Upper lobe of left lung (tissue), 6 donors: ENCODE results near the gene SUN5. TPM values are rescaled to one million over a fixed set of nuclear protein-coding genes. Genes with fewer than 3 reads are reported as not detected.
A peak's percentile ranks its signal among the peaks of the same experiment; 100 is the strongest.

Experiments used
- ATAC-seq, 2 donors: fragments of 200-7000 bp; cut with Tn5 transposase; one replicate each; pipeline ENCODE4 v1.9.1; 2022; ENCODE audit warnings: mild to moderate bottlenecking in 2 of 2, moderate library complexity in 2 of 2; ENCODE audit not compliant: low FRiP score in 2 of 2
- DNase-seq, 2 donors: peaks; one replicate each; pipeline ENCODE4 v3.0.0-alpha.2; 2019 to 2020
- H3K27ac ChIP-seq, 4 donors: fragments of 200-600 bp; sonication (generic); one replicate each; pipeline ENCODE4 v1.5.1; 2016 to 2019
- H3K27me3 ChIP-seq, 4 donors: fragments of 200-600 bp; sonication (generic); one replicate each; pipeline ENCODE4 v1.5.1; 2017 to 2019
- H3K36me3 ChIP-seq, 4 donors: fragments of 200-600 bp; sonication (generic); one replicate each; pipeline ENCODE4 v1.5.1; 2016 to 2019
- H3K4me1 ChIP-seq, 4 donors: fragments of 200-600 bp; sonication (generic); one replicate each; pipeline ENCODE4 v1.5.1; 2018 to 2019
- H3K4me3 ChIP-seq, 4 donors: fragments of 200-600 bp; sonication (generic); one replicate each; pipeline ENCODE4 v1.5.1; 2017 to 2019; ENCODE audit warnings: mild to moderate bottlenecking in 2 of 4, moderate library complexity in 1 of 4
- H3K9me3 ChIP-seq, 4 donors: fragments of 200-600 bp; sonication (generic); one replicate each; pipeline ENCODE4 v1.5.1; 2018 to 2019
- EP300 ChIP-seq, 4 donors: sonication (generic); formaldehyde crosslinking; IDR thresholded peaks; one replicate each; pipeline ENCODE4 v1.5.1; 2017; ENCODE audit warnings: antibody characterized with exemption in 4 of 4, control low read depth in 2 of 4
- POLR2A ChIP-seq, 4 donors: fragments of 450-650 bp; IDR thresholded peaks; one replicate each; pipeline ENCODE4 v1.5.1; 2016 to 2017; ENCODE audit warnings: antibody characterized with exemption in 4 of 4, mild to moderate bottlenecking in 2 of 4
- POLR2AphosphoS5 ChIP-seq, 2 donors: sonication (generic); formaldehyde crosslinking; IDR thresholded peaks; one replicate each; pipeline ENCODE4 v1.5.1; 2017; ENCODE audit warnings: antibody characterized with exemption in 2 of 2
- WGBS, 2 donors: methylation state at CpG; one replicate each; pipeline ENCODE4 v1.1.5; 2017 to 2018; 5-methylcytosine and 5-hydroxymethylcytosine counted together
- total RNA-seq, 6 donors: library from RNA; depleted of rRNA in 4 of 6; stranded (reverse); fragments of >200 nt in 4 of 6; gene quantifications; one replicate each; pipeline versions ENCODE4 v1.1.0 to v1.2.1, GENCODE V29; 2016 to 2021
- TF ChIP-seq, protein P1 (sequence below), 6 experiments: fragments of 450-650 bp in 4 of 6; fragments of 200-600 bp in 2 of 6; sonication (generic) in 2 of 6; IDR thresholded peaks; one replicate each; pipeline ENCODE4 v1.5.1; 2016 to 2019; ENCODE audit warnings: antibody characterized with exemption in 6 of 6
- donor health status: DM: no; HTN: no; CAD: no; lungs with moderate emphysema.
- donor health status: DM: no; HTN: yes; CAD: no; lungs with severe emphysema.

Gene SUN5
- total RNA-seq, 6 donors from 2014 or later = not detected

DNA sequence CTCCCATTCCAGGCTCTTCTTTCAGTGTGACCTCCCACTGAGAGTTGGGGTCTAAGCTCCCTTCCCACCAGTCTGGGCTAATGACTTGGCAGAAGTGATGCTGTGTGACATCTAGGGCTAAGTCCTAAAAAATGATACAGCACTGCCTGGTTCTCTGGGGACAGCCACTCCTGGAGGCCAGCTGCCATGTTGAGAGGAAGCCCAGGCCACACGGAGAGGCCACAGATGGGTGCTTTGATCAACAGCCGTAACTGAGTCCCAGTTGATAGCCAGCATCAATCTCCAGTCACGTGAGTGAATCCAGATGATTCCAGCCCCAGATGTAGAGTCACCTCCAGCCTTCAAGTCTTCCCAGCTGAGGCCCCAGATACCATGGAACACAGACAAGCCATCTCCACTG is 13.8 kb downstream of the SUN5 start:
- Histone ChIP-seq H3K27ac (no peak overlapping the region), H3K4me1 (no peaks in the 10 kb centered on the region), H3K4me3 (no peak overlapping the region), H3K9me3 (peaks cover 0 to 6% (median 6%) of the 10 kb centered on the region in 4 donors), H3K36me3 (no peaks in the 10 kb centered on the region), H3K27me3 (no peaks in the 10 kb centered on the region)
- no peak for TF ChIP-seq POLR2AphosphoS5 (IDR thresholded peaks at IDR 0.05)
- TF ChIP-seq, protein P1, sequence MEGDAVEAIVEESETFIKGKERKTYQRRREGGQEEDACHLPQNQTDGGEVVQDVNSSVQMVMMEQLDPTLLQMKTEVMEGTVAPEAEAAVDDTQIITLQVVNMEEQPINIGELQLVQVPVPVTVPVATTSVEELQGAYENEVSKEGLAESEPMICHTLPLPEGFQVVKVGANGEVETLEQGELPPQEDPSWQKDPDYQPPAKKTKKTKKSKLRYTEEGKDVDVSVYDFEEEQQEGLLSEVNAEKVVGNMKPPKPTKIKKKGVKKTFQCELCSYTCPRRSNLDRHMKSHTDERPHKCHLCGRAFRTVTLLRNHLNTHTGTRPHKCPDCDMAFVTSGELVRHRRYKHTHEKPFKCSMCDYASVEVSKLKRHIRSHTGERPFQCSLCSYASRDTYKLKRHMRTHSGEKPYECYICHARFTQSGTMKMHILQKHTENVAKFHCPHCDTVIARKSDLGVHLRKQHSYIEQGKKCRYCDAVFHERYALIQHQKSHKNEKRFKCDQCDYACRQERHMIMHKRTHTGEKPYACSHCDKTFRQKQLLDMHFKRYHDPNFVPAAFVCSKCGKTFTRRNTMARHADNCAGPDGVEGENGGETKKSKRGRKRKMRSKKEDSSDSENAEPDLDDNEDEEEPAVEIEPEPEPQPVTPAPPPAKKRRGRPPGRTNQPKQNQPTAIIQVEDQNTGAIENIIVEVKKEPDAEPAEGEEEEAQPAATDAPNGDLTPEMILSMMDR (IDR thresholded peaks at IDR 0.05) = no peak
- no peak for TF ChIP-seq EP300 (IDR thresholded peaks at IDR 0.05)
- TF ChIP-seq POLR2A (IDR thresholded peaks at IDR 0.05) = no peak
- DNase-seq (no peak), ATAC-seq (no peak)
- whole genome bisulfite sequencing, 2 donors = 56 to 100% methylated on average over 1 to 3 of the region's 3 CpGs

GRCh38 chr20:32989507-32990283 is 14.5 kb downstream of the SUN5 start:
- no peak for ATAC-seq
- no peaks in the 10 kb centered on the region for H3K27me3 ChIP-seq
- 86 to 90% methylated on average over 11 to 14 of the region's 14 CpGs for WGBS, 2 donors

GRCh38 chr20:32988008-32988407 is 16.2 kb downstream of the SUN5 start:
- Histone ChIP-seq H3K27ac (no peak overlapping the region), H3K27me3 (no peaks in the 10 kb centered on the region), H3K4me1 (peaks cover 0 to under 1% (median 0%) of the 10 kb centered on the region in 4 donors), H3K36me3 (no peaks in the 10 kb centered on the region), H3K4me3 (no peak overlapping the region), H3K9me3 (no peaks in the 10 kb centered on the region)
- TF ChIP-seq, protein P1 (IDR thresholded peaks at IDR 0.05) = no peak
- 72 to 82% methylated on average over 12 to 16 of the region's 16 CpGs for WGBS, 2 donors
- DNase-seq (no peak), ATAC-seq (no peak)

More at GRCh38 chr20:32989507-32990283, 14.5 kb downstream of the SUN5 start:
- TF ChIP-seq POLR2AphosphoS5 (IDR thresholded peaks at IDR 0.05) = no peak
- Histone ChIP-seq H3K36me3 (no peaks in the 10 kb centered on the region), H3K4me3 (no peak overlapping the region), H3K4me1 (no peaks in the 10 kb centered on the region), H3K9me3 (no peaks in the 10 kb centered on the region), H3K27ac (no peak overlapping the region)
- DNase-seq = no peak

- DNase-seq (no peak), ATAC-seq (no peak)
- Histone ChIP-seq H3K27me3 (no peaks in the 10 kb centered on the region), H3K36me3 (no peaks in the 10 kb centered on the region), H3K9me3 (no peaks in the 10 kb centered on the region), H3K27ac (no peak overlapping the region), H3K4me3 (no peak overlapping the region), H3K4me1 (peaks cover 0 to 6% (median 0%) of the 10 kb centered on the region in 4 donors)
- TF ChIP-seq POLR2AphosphoS5 (IDR thresholded peaks at IDR 0.05) = no peak
- TF ChIP-seq, protein P1 (IDR thresholded peaks at IDR 0.05) = no peak
- no peak for TF ChIP-seq POLR2A (IDR thresholded peaks at IDR 0.05)
- TF ChIP-seq EP300 (IDR thresholded peaks at IDR 0.05) = no peak
- 87 to 92% methylated on average over 5 to 10 of the region's 11 CpGs for WGBS, 2 donors
Observed at GRCh38 chr20:32987044-32987825, 17.0 kb downstream of the SUN5 start.

- 70 to 77% methylated on average over 18 of the region's 18 CpGs for WGBS, 2 donors
- DNase-seq (peak in 1 of 2 donors; percentile 78), ATAC-seq (no peak)
- H3K9me3 ChIP-seq = no peaks in the 10 kb centered on the region
- H3K36me3 ChIP-seq = no peaks in the 10 kb centered on the region
- H3K27me3 ChIP-seq = no peaks in the 10 kb centered on the region
- H3K4me3 ChIP-seq = no peak overlapping the region
- peaks cover 0 to 6% (median 0%) of the 10 kb centered on the region in 4 donors for H3K4me1 ChIP-seq
- no peak for TF ChIP-seq POLR2A (IDR thresholded peaks at IDR 0.05)
- TF ChIP-seq POLR2AphosphoS5 (IDR thresholded peaks at IDR 0.05) = no peak
- TF ChIP-seq, protein P1 (IDR thresholded peaks at IDR 0.05) = no peak
- no peak for TF ChIP-seq EP300 (IDR thresholded peaks at IDR 0.05)
- H3K27ac ChIP-seq = no peak overlapping the region
Observed at GRCh38 chr20:32986331-32986966, 17.8 kb downstream of the SUN5 start.
